Sciatic nerve (tissue), 2 donors: ENCODE measurements around the gene VDAC2. TPM values are rescaled to one million over a fixed set of nuclear protein-coding genes. Genes with fewer than 3 reads are reported as not detected.

ENCODE experiments used
- ATAC-seq: fragments of 200-7000 bp; cut with Tn5 transposase; one replicate; pipeline ENCODE4 v1.9.1; 2020; ENCODE audit warnings: mild to moderate bottlenecking, moderate library complexity
- DNase-seq: peaks from one replicate; pipeline ENCODE4 v3.0.0-alpha.2; 2020; ENCODE audit warnings: low spot score
- intact Hi-C: fragments of 100-400 bp; cut with DNase I; formaldehyde crosslinking; loops from one replicate; pipeline ENCODE4 v1.14.2; 2022
- total RNA-seq: library from RNA; stranded (reverse); fragmentation: NEBNext Ultra II Directional; extraction: Animal tissue kit (Norgen Biotek cat#: 25700); gene quantifications from one replicate; pipeline ENCODE4 v1.2.1, GENCODE V29; 2021
- donor health status: DM: no; HTN: no; CAD: no.
- donor health status: DM: no; HTN: no; CAD: no.

The VDAC2 gene
- total RNA-seq, 1 donor from 2014 or later, result 120 TPM

- intact Hi-C loops, result no loop called here
- DNase-seq (no peak), ATAC-seq (peak; percentile 7)
Observed at GRCh38 chr10:75226095-75226494, 15.5 kb downstream of the VDAC2 start.

GRCh38 chr10:75226656-75227055 lies 16.1 kb downstream of the VDAC2 start:
- DNase-seq (peak; percentile 36), ATAC-seq (peak; percentile 9)
- intact Hi-C loops, result no loop called here

GRCh38 chr10:75228278-75228677 lies 17.7 kb downstream of the VDAC2 start:
- intact Hi-C loops, result no loop called here
- ATAC-seq (no peak), DNase-seq (peak; percentile 22)

- peak; percentile 9 for DNase-seq
- no peak for ATAC-seq
- intact Hi-C loops, result no loop called here
Observed at GRCh38 chr10:75228834-75229233, 18.2 kb downstream of the VDAC2 start.

GRCh38 chr10:75229971-75230370 lies 19.4 kb downstream of the VDAC2 start:
- DNase-seq (no peak), ATAC-seq (no peak)
- intact Hi-C loops, result loop anchor here (10.0 kb wide), 1 partner anchor 965 kb away; no protein-coding TSS in a partner anchor

GRCh38 chr10:75230600-75231038 lies 20.0 kb downstream of the VDAC2 start:
- ATAC-seq (peak; percentile 56), DNase-seq (peak; percentile 96)
- intact Hi-C loops, result loop anchor here (10.0 kb wide), 1 partner anchor 966 kb away; no protein-coding TSS in a partner anchor

- peak; percentile 23 for DNase-seq
- ATAC-seq, result no peak
- intact Hi-C loops, result loop anchor here (10.0 kb wide), 1 partner anchor 967 kb away; no protein-coding TSS in a partner anchor
Observed at GRCh38 chr10:75231672-75232581, 21.3 kb downstream of the VDAC2 start.

GRCh38 chr10:75233444-75234016 lies 22.9 kb downstream of the VDAC2 start:
- ATAC-seq (peak; percentile 3), DNase-seq (no peak)
- intact Hi-C loops, result loop anchor here (10.0 kb wide), 1 partner anchor 969 kb away; no protein-coding TSS in a partner anchor

GRCh38 chr10:75234017-75234682 lies 23.6 kb downstream of the VDAC2 start:
- DNase-seq (peak; percentile 95), ATAC-seq (peak; percentile 87)
- intact Hi-C loops, result loop anchor here (10.0 kb wide), 1 partner anchor 969 kb away; no protein-coding TSS in a partner anchor

GRCh38 chr10:75234683-75235374 lies 24.2 kb downstream of the VDAC2 start:
- peak; percentile 5 for ATAC-seq
- intact Hi-C loops, result loop anchor here (10.0 kb wide), 1 partner anchor 970 kb away; no protein-coding TSS in a partner anchor
- peak; percentile 66 for DNase-seq

GRCh38 chr10:75235375-75236177 lies 25.0 kb downstream of the VDAC2 start, which contains the start of gene COMTD1:
Gene COMTD1 (minus strand): TSS chr10:75235957. CDS start chr10:75235928, 29 bp downstream.
- intact Hi-C loops, result loop anchor here (10.0 kb wide), 1 partner anchor 971 kb away; no protein-coding TSS in a partner anchor
- peak; percentile 95 for DNase-seq
- peak; percentile 78 for ATAC-seq

GRCh38 chr10:75236178-75236825 lies 25.7 kb downstream of the VDAC2 start:
- DNase-seq (no peak), ATAC-seq (no peak)
- intact Hi-C loops, result loop anchor here (10.0 kb wide), 1 partner anchor 972 kb away; no protein-coding TSS in a partner anchor

GRCh38 chr10:75238182-75239095 lies 27.8 kb downstream of the VDAC2 start:
- ATAC-seq (no peak), DNase-seq (peak; percentile 55)
- intact Hi-C loops, result loop anchor here (10.0 kb wide), 1 partner anchor 974 kb away; no protein-coding TSS in a partner anchor

GRCh38 chr10:75239096-75239790 lies 28.6 kb downstream of the VDAC2 start:
- ATAC-seq (no peak), DNase-seq (peak; percentile 54)
- intact Hi-C loops, result loop anchor here (10.0 kb wide), 1 partner anchor 974 kb away; no protein-coding TSS in a partner anchor

- ATAC-seq (no peak), DNase-seq (peak; percentile 42)
- intact Hi-C loops, result no loop called here
Observed at GRCh38 chr10:75240329-75241076, 29.9 kb downstream of the VDAC2 start.
